CD4-positive, alpha-beta T cell treated with Interleukin-10 for 1 hour (primary cell): ENCODE data around the gene GPR50.

Source experiments
- DNase-seq: peaks from one replicate; pipeline ENCODE4 v3.0.0-alpha.2; 2020

The GPR50 gene

DNA sequence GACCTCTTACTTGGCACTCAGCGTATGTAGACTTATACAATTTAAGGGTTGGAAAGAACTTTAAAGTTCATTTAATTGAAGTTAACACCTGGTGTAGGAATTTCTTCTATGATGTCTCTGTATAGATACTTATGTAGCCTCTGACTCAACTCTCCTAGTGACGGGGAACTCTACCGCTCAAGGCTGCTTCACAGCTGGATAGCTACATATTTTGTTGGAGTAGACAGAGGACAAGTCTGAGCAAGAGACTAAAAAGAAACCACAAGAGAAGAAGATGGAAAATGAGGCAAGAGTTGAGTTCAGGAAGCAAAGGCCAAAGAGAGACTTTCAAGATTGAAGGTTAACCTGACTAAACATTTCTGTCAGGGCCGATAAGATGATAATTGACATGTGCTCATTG lies 52.6 kb downstream of the GPR50 start:
- DNase-seq = no peak
